ENCODE measurements around the gene GMIP. TPM values are rescaled to one million over a fixed set of nuclear protein-coding genes. Genes with fewer than 3 reads are reported as not detected.
"Not testable (repeated sequence)": the region's sequence is repeated elsewhere in the genome, so short reads cannot be mapped to it uniquely, and the experiment has no call there.

The GMIP gene
- total and polyA plus RNA-seq, 8 donors = 5.2 to 96.2 (median 13.8) TPM

DNA sequence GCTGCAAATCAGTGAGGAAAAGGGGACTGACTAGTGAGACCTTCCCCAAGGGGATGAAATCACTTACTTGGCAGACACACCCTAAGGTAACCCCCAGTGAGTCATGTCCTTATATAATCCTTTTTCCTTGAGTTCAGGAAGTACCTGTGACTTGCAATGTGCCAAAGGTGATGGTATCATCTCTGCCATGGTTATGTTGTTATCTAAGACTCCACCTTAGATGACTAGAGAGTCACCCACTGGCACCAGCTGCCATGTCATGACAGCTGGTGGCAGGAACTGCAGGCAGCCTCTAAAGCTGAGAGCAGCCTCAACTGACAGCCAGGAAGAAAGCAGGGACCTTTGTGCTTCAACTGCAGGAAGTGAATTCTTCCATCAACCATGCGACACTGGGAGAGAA lies 37.4 kb downstream of the GMIP start:
- Histone ChIP-seq H3K4me3 (no peak overlapping the region), H3K27ac (peak overlapping the region in 4 of 5 donors; percentile 34 to 67 (median 56)), H3K9me3 (no peaks in the 10 kb centered on the region), H3K27me3 (no peaks in the 10 kb centered on the region), H3K36me3 (no peaks in the 10 kb centered on the region), H3K4me1 (peaks cover 0 to 13% (median 9%) of the 10 kb centered on the region in 4 donors)
- peak in 2 of 3 donors; percentile 73 to 81 for TF ChIP-seq POLR2AphosphoS5 (IDR thresholded peaks at IDR 0.05)
- TF ChIP-seq, protein P1, sequence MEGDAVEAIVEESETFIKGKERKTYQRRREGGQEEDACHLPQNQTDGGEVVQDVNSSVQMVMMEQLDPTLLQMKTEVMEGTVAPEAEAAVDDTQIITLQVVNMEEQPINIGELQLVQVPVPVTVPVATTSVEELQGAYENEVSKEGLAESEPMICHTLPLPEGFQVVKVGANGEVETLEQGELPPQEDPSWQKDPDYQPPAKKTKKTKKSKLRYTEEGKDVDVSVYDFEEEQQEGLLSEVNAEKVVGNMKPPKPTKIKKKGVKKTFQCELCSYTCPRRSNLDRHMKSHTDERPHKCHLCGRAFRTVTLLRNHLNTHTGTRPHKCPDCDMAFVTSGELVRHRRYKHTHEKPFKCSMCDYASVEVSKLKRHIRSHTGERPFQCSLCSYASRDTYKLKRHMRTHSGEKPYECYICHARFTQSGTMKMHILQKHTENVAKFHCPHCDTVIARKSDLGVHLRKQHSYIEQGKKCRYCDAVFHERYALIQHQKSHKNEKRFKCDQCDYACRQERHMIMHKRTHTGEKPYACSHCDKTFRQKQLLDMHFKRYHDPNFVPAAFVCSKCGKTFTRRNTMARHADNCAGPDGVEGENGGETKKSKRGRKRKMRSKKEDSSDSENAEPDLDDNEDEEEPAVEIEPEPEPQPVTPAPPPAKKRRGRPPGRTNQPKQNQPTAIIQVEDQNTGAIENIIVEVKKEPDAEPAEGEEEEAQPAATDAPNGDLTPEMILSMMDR (IDR thresholded peaks at IDR 0.05) = no peak
- DNase-seq = peak; percentile 55 to 85
- WGBS, 5 donors = 25 to 56% (median 54%) methylated on average over 1 of the region's 1 CpG
- intact Hi-C loops (cut with DNase I; ENCODE audit: low total_unique reads) = no loop called here

- H3K4me1 ChIP-seq = peaks cover 0 to 13% (median 9%) of the 10 kb centered on the region in 4 donors
- TF ChIP-seq, protein P1 (IDR thresholded peaks at IDR 0.05) = no peak
- TF ChIP-seq POLR2AphosphoS5 (IDR thresholded peaks at IDR 0.05) (no peak), POLR2A (IDR thresholded peaks at IDR 0.05) (no peak), EP300 (IDR thresholded peaks at IDR 0.05) (no peak)
- H3K9me3 ChIP-seq = no peaks in the 10 kb centered on the region
- no peaks in the 10 kb centered on the region for H3K27me3 ChIP-seq
- no peak for DNase-seq
- WGBS, 5 donors = 58 to 82% (median 68%) methylated on average over 3 of the region's 3 CpGs
- peak overlapping the region in 2 of 5 donors; percentile 56 to 59 for H3K27ac ChIP-seq
- H3K4me3 ChIP-seq = no peak overlapping the region
- intact Hi-C loops (cut with DNase I; ENCODE audit: low total_unique reads) = no loop called here
- no peaks in the 10 kb centered on the region for H3K36me3 ChIP-seq
These were observed 40.6 kb downstream of the GMIP start for GRCh38 chr19:19602713-19603324.

DNA sequence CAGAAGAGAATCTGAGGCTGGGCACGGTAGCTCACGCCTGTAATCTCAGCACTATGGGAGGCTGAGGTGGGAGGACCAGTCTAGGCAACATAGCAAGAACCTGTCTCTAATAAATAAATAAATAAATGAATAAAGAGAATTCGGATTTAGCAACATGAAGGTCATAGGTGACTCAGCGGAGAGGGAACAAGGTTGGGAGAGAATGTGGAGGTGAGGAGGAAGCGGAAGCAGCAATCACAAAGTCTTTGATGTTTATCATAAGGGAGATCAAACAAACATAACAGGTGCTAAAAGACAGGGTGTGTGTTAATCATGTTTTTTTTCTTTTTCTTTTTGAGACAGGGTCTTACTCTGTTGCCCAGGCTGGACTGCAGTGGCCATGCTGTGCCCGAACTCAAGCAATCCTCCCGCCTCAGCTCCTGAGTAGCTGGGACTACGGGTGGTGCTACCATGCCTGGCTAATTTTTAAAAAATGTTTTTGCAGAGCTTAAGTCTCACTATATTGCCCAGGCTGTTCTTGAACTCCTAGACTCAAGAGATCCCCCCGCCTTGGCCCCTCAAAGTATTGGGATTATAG lies 41.2 kb downstream of the GMIP start:
- Histone ChIP-seq H3K4me3 (no peak overlapping the region), H3K27me3 (no peaks in the 10 kb centered on the region), H3K4me1 (peaks cover 0 to 13% (median 9%) of the 10 kb centered on the region in 4 donors), H3K9me3 (no peaks in the 10 kb centered on the region), H3K27ac (peak overlapping the region in 3 of 5 donors; percentile 18 to 59 (median 56)), H3K36me3 (no peaks in the 10 kb centered on the region)
- DNase-seq = peak in 1 of 2 donors; percentile 63
- TF ChIP-seq POLR2AphosphoS5 (IDR thresholded peaks at IDR 0.05) (peak in 1 of 3 donors; percentile 48), EP300 (IDR thresholded peaks at IDR 0.05) (no peak), POLR2A (IDR thresholded peaks at IDR 0.05) (no peak)
- TF ChIP-seq, protein P1 (IDR thresholded peaks at IDR 0.05) = no peak
- 45 to 74% (median 59%) methylated on average over 9 of the region's 9 CpGs for WGBS, 5 donors
- intact Hi-C loops (cut with DNase I; ENCODE audit: low total_unique reads) = no loop called here

DNA sequence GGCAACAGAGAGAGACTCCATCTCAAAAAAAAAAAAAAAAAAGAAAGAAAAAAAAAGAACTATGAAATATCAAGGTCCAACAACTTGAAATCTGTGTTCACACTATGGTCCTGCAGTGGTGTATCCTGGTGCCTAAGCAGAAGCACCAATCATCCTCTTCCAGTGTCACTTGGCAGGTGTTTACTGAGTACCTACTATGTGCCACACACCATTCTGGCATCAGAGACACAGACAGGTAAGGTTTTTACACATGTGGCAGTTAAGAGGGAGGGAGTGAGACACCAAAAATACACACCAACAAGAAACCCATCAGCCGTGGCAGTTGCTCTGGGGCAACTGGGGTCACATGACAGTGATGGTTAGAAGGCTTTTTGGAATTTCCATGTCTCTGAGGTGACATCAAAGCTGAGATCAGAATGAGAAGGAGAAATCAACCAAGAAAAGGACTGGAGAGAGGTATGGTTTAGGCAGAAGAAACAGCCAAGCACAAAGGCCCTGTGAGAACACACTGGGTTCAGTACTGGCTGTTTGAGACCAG lies 42.6 kb downstream of the GMIP start:
- no peaks in the 10 kb centered on the region for H3K36me3 ChIP-seq
- no peaks in the 10 kb centered on the region for H3K27me3 ChIP-seq
- intact Hi-C loops (cut with DNase I; ENCODE audit: low total_unique reads) = no loop called here
- H3K4me1 ChIP-seq = peaks cover 0 to 15% (median 7%) of the 10 kb centered on the region in 4 donors
- TF ChIP-seq POLR2AphosphoS5 (IDR thresholded peaks at IDR 0.05) = no peak
- TF ChIP-seq, protein P1 (IDR thresholded peaks at IDR 0.05) = no peak
- no peak for TF ChIP-seq EP300 (IDR thresholded peaks at IDR 0.05)
- no peak for TF ChIP-seq POLR2A (IDR thresholded peaks at IDR 0.05)
- WGBS, 5 donors = 77 to 100% (median 82%) methylated on average over 1 of the region's 1 CpG
- no peak overlapping the region for H3K27ac ChIP-seq
- DNase-seq = no peak
- no peak overlapping the region for H3K4me3 ChIP-seq
- H3K9me3 ChIP-seq = no peaks in the 10 kb centered on the region

GRCh38 chr19:19598728-19599451 lies 44.6 kb downstream of the GMIP start:
- H3K9me3 ChIP-seq; DNase-seq; H3K27me3 ChIP-seq; H3K36me3 ChIP-seq; intact Hi-C loops (cut with DNase I; ENCODE audit: low total_unique reads); H3K4me3 ChIP-seq: not testable (repeated sequence)
- 84 to 91% (median 89%) methylated on average over 20 of the region's 20 CpGs for WGBS, 5 donors
- Histone ChIP-seq H3K4me1 (peaks cover 0 to 31% (median 22%) of the 10 kb centered on the region in 4 donors), H3K27ac (peak overlapping the region; percentile 25 to 72 (median 64))
